IPS-NIHi7 (cell line): ENCODE data around the gene WWC2.
A peak's percentile ranks its signal among the peaks of the same experiment; 100 is the strongest.
"Not testable (repeated sequence)": the region's sequence is repeated elsewhere in the genome, so short reads cannot be mapped to it uniquely, and the experiment has no call there.

Experiments used
- DNase-seq: peaks from one replicate; pipeline ENCODE4 v3.0.0; 2012; ENCODE audit warnings: mixed read lengths; ENCODE audit errors: extremely low spot score

WWC2 gene

GRCh38 chr4:183172881-183173280 is 73.8 kb downstream of the WWC2 start:
- no peak for DNase-seq

- peak; percentile 38 for DNase-seq
Observed at GRCh38 chr4:183173580-183174526, 74.8 kb downstream of the WWC2 start.

GRCh38 chr4:183175631-183176232 is 76.7 kb downstream of the WWC2 start:
- DNase-seq = no peak

- no peak for DNase-seq
Observed at GRCh38 chr4:183177001-183177400, 77.9 kb downstream of the WWC2 start.

DNA sequence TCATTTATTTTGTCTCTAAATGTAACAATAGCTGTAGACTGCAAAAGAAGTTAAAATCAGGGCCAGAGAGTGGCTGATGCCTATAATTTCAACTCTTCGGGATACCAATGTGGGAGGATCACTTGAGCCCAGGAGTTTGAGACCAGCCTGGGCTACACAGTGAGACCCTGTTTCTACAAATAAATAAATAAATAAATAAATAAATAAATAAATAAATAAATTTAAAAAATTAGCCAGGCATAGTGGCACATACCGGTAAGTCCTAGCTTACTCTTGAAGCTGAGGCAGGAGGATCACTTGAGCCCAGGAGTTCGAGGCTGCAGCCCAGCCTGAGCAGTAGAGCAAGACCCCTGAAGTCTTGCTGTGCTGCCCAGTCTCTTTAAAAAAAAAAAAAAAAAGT is 79.1 kb downstream of the WWC2 start:
- no peak for DNase-seq

DNA sequence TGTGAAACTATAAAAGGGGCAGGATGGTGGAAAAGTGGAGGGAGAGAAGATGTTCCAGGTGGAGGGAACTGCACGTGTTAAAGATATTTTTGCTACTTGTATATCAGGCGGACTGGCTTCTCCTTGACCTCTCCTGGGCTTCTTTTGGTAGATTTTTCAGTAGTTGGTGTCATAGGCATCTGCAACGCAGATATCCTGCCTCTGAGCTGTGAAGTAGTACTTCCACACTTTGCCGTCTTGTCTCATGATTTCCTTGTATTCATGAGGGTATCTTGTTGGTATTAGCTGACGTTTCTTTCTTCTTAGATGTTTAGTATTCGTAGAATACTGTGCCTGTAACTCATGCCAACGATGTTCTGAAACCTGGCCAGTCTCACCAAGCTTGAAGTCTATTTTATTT is 81.0 kb downstream of the WWC2 start:
- DNase-seq = no peak

- no peak for DNase-seq
Observed at GRCh38 chr4:183180621-183181020, 81.6 kb downstream of the WWC2 start.

DNA sequence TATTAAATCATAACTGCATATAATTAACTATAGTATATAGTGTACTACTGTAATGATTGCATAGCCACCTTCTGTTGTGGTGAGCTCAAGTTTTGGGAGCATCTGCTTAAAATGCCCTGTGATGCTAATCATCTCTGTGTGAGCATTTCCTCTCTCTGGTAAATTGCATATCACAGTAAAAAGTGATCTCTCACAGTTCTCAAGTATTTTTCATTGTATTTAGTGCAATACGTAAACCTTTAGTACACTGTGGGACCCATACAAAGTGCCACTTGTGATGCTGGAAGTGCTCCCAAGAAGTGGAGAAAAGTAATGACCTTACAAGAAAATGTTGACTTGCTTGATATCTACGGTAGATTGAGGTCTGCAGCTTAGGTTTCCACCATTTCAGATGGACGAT is 82.0 kb downstream of the WWC2 start:
- DNase-seq = no peak

DNA sequence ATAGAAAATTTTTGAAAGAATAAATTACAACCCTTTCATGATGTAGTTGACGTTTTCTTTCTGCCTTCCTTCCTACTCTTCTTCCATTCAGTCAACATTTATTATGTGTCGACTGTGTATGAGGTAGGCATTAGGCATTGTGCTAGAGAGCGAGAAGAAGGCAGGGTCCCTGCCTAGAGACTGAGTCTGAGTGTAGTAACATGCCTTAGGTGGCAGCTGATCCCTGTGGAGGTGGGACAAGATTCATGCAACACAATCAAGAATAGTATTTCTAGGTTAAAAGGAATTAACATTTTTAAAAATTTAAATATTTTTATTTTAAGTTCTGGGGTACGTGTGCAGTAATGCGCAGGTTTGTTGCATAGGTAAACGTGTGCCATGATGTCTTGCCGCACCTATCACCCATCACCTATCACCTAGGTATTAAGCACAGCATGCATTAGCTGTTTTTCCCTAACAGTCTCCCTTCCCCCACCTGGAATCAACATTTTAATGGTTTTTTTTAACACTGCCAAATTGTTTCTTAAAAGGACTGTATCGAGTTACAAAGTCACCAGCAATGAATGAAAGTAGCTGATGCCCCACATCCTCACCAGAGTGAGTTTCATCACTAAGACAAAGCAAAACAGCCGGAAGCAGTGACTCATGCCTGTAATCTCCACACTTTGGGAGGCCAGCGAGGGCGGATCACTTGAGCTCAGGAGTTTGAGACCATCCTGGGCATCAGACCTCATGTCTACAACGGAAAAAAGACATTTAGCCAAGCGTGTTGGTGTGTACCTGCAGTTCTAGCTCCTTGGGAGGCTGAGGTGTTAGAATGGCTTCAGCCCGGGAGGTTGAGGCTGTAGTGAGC is 84.0 kb downstream of the WWC2 start:
- DNase-seq = peak; percentile 60

DNA sequence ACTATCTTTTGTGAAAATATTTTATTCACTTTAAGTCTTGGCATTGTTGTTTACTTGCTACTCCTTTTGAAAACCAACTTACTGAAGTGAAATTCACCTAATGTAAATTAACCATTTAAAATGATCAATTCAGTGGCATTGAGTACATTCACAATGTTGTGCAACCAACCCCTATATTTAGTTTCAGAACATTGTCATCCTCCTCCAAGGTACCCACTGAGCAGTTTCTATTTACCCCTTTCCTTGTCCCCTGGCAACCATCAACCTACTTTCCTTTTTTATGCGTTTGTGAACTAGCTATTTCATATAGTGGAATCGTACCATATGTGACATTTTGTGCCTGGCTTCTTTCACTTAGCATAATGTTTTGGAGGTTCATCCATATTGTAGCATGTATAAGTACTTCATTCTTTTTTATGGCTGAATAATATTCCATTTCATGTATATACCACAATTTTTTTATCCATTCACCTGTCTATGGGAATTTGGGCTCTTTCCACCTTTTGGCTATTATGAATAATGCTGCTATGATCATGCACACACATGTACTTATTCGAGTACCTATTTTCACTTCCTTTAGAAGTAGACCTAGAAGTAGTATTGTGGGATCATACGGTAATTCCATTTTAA is 85.0 kb downstream of the WWC2 start:
- no peak for DNase-seq

DNA sequence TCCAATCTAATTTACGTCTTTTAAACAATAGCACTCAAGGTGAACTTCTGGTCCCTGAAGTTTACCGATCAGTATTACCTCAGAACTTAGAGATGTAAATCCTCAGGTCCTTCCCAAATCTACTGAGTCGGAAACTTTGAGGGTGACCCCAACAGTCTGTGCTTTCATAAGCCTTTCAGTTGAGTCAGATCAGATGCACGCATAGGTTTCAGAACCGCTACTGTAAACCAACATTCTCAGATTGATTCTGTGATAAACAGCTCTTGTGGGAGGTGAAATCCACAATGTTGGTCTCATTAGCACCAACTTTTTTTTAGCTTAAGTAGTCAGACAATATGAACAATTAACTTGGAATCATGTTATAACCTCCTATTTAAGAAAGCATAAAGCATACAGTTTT is 86.0 kb downstream of the WWC2 start:
- DNase-seq = no peak

- no peak for DNase-seq
Observed at GRCh38 chr4:183185559-183185958, 86.5 kb downstream of the WWC2 start.

DNA sequence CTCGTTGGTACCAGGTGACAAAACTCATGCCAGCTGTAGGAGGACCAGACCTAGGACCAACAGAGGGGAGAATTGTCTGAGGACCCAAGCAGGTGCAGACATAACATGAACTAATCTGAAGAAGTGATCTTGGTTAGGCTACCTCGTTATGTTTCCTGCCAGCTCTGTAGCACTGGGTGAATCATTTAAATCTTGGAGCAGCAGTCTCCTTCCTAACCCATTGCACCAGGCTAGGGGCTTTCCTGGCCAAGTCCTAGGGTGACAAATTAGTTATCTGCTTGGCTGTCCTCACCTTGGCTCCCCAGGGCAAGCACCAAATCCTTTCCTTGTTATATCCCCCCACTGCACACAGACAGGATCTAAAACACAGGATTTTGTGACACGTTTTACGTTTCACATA is 87.8 kb downstream of the WWC2 start:
- DNase-seq = no peak

DNA sequence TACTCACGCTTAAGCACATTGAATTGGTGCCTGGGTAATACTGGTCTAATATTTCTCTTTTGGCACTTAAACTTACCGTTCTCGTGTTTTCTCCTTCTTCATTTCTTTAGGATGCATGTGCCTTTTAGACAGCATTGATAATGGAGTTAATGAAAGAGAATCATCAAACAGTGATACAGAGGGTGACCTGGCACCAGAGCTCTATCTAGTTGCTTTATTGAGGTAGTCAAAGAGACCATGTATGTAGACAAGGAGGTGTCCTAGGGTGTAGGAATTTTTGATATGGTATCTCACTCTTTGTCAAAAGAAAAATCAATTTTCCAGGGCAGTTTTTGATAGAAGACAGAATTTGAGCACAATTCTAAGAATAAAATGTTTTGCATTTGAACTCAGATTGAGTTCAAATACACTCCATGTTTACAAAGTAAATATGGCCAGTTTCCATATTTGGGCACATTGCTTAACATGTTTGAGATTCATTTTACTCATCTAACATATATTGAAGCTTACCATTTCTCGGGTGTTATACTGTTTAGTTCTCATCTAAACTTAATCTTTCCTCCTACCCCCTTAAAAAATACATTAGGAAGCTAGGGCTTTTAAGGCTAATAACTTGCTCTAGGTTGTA is 92.0 kb downstream of the WWC2 start:
- DNase-seq = no peak

DNA sequence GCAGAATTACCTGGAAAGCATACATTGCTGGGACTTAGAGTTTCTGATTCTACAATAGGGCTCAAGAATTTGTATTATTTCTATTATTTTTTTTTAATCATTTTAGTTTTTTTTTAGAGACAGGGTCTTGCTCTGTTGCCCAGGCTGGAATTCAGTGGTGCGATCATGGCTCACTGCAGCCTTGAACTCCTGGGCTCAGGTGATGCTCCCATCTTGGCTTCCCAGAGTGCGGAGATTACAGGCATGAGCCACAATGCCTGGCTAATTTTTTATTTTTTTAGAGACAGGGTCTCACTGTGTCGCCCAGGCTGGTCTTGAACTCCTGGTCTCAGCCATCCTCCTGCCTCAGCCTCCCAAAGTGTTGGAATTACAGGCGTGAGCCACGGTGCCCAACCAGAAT is 92.6 kb downstream of the WWC2 start:
- DNase-seq = no peak

- no peak for DNase-seq
Observed at GRCh38 chr4:183192571-183192970, 93.5 kb downstream of the WWC2 start.

- not testable (repeated sequence) for DNase-seq
Observed at GRCh38 chr4:183193730-183194338, 94.8 kb downstream of the WWC2 start.

DNA sequence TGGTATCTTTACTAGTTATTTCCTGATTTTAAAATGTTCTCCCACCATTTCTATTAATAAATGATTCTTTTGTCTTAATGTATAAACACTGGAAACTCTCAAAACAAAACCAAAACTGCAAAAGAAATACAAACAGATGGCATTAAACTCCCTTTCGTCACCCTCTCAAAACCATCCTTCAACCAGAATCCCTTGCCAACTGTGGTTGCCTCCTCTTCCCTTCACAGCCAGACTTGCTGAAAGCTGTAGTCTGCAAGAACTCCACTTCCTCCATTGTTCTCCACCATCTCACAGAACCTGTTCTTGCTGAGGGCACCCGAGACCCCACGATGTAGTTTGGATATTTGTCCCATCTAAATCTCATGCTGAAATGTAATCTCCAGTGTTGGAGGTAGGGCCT is 96.5 kb downstream of the WWC2 start:
- DNase-seq = no peak

GRCh38 chr4:183197140-183197539 is 98.1 kb downstream of the WWC2 start:
- no peak for DNase-seq

DNA sequence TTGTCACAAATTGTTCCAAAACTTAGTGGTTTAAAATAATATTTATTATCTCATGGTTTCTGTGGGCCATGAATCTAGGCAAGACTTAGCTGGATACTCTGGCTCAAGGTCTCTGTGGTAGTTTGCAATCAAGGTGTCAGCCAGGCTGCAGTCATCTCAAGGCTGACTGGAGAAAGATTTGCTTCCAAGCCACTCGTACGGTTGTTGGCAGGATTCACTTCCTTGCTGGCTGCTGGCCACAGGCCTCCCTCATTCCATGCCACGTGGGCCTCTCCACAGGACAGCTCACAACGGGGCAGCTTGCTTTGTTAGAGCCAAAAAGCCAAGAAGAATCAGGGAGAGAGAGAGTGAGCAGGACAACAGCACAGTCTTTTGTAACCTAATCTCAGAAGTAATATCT is 101.4 kb downstream of the WWC2 start:
- no peak for DNase-seq

- no peak for DNase-seq
Observed at GRCh38 chr4:183201331-183201730, 102.3 kb downstream of the WWC2 start.
